Activated T-helper 17 cell treated with anti-CD3 and anti-CD28 coated beads, Interleukin-2, amount 50 U/mL, for 72 hours (primary cell): Measurements from ENCODE around the gene DHRS12. TPM values are rescaled to one million over a fixed set of nuclear protein-coding genes. Genes with fewer than 3 reads are reported as not detected.
A peak's percentile ranks its signal among the peaks of the same experiment; 100 is the strongest.

Source experiments
- ATAC-seq: fragments of 150-1000 bp; cut with Tn5 transposase; replicated peaks from 2 replicates; pipeline ENCODE4 v1.10.0; 2021; ENCODE audit warnings: mild to moderate bottlenecking, moderate library complexity
- H3K27ac Mint-ChIP-seq: one replicate; pipeline ENCODE4 v1.8.0; 2022; ENCODE audit warnings: mixed read lengths
- H3K27me3 Mint-ChIP-seq: one replicate; pipeline ENCODE4 v1.8.0; 2022; ENCODE audit warnings: mixed read lengths
- H3K36me3 Mint-ChIP-seq: one replicate; pipeline ENCODE4 v1.8.0; 2022; ENCODE audit warnings: low read depth, mild to moderate bottlenecking, mixed read lengths
- H3K4me1 Mint-ChIP-seq: one replicate; pipeline ENCODE4 v1.8.0; 2022; ENCODE audit warnings: mixed read lengths
- H3K4me3 Mint-ChIP-seq: one replicate; pipeline ENCODE4 v1.8.0; 2022; ENCODE audit warnings: mild to moderate bottlenecking, mixed read lengths
- H3K9me3 Mint-ChIP-seq: one replicate; pipeline ENCODE4 v1.8.0; 2022; ENCODE audit warnings: mixed read lengths
- total RNA-seq, 2 donors: library from RNA; stranded (reverse); gene quantifications; one replicate each; pipeline ENCODE4 v1.2.3, GENCODE V29; 2022

Gene DHRS12
- total RNA-seq, 2 donors from 2014 or later = 5.0 to 9.6 TPM

- Mint-ChIP-seq H3K27ac (peak overlapping the region; percentile 65), H3K4me3 (no peak overlapping the region)
These were observed 32.4 kb downstream of the DHRS12 start for GRCh38 chr13:51771418-51772104.

GRCh38 chr13:51770681-51771417 lies 33.1 kb downstream of the DHRS12 start:
- H3K4me3 Mint-ChIP-seq = no peak overlapping the region

More at GRCh38 chr13:51771418-51772104, 32.4 kb downstream of the DHRS12 start:
- H3K27me3 Mint-ChIP-seq = no peaks in the 10 kb centered on the region
- no peaks in the 10 kb centered on the region for H3K9me3 Mint-ChIP-seq
- H3K4me1 Mint-ChIP-seq = no peaks in the 10 kb centered on the region
- peaks cover 15% of the 10 kb centered on the region for H3K36me3 Mint-ChIP-seq
- no peak for ATAC-seq

GRCh38 chr13:51770160-51770559 lies 33.8 kb downstream of the DHRS12 start:
- Mint-ChIP-seq H3K36me3 (peaks cover 15% of the 10 kb centered on the region), H3K9me3 (no peaks in the 10 kb centered on the region), H3K27me3 (no peaks in the 10 kb centered on the region), H3K4me3 (no peak overlapping the region), H3K4me1 (peaks cover 6% of the 10 kb centered on the region), H3K27ac (peak overlapping the region; percentile 89)
- no peak for ATAC-seq

More at GRCh38 chr13:51770681-51771417, 33.1 kb downstream of the DHRS12 start:
- H3K9me3 Mint-ChIP-seq = no peaks in the 10 kb centered on the region
- no peaks in the 10 kb centered on the region for H3K4me1 Mint-ChIP-seq
- ATAC-seq = no peak
- H3K27me3 Mint-ChIP-seq = no peaks in the 10 kb centered on the region
- H3K27ac Mint-ChIP-seq = no peak overlapping the region
- H3K36me3 Mint-ChIP-seq = peaks cover 15% of the 10 kb centered on the region

- ATAC-seq = no peak
- Mint-ChIP-seq H3K9me3 (no peaks in the 10 kb centered on the region), H3K4me1 (peaks cover 11% of the 10 kb centered on the region), H3K27me3 (no peaks in the 10 kb centered on the region), H3K27ac (peak overlapping the region; percentile 89), H3K36me3 (peaks cover 15% of the 10 kb centered on the region), H3K4me3 (no peak overlapping the region)
These were observed 34.4 kb downstream of the DHRS12 start for GRCh38 chr13:51769455-51770127.

- Mint-ChIP-seq H3K4me1 (peaks cover 16% of the 10 kb centered on the region), H3K9me3 (no peaks in the 10 kb centered on the region), H3K27ac (no peak overlapping the region), H3K27me3 (no peaks in the 10 kb centered on the region), H3K36me3 (peaks cover 15% of the 10 kb centered on the region), H3K4me3 (no peak overlapping the region)
- no peak for ATAC-seq
These were observed 35.0 kb downstream of the DHRS12 start for GRCh38 chr13:51768976-51769375.

GRCh38 chr13:51768378-51768921 lies 35.5 kb downstream of the DHRS12 start:
- peaks cover 15% of the 10 kb centered on the region for H3K36me3 Mint-ChIP-seq
- no peak for ATAC-seq
- H3K27ac Mint-ChIP-seq = peak overlapping the region; percentile 43
- H3K4me3 Mint-ChIP-seq = no peak overlapping the region
- H3K9me3 Mint-ChIP-seq = no peaks in the 10 kb centered on the region
- H3K27me3 Mint-ChIP-seq = no peaks in the 10 kb centered on the region
- H3K4me1 Mint-ChIP-seq = peaks cover 18% of the 10 kb centered on the region

GRCh38 chr13:51767100-51767499 lies 36.9 kb downstream of the DHRS12 start:
- Mint-ChIP-seq H3K27ac (no peak overlapping the region), H3K36me3 (peaks cover 22% of the 10 kb centered on the region), H3K9me3 (no peaks in the 10 kb centered on the region), H3K27me3 (no peaks in the 10 kb centered on the region), H3K4me3 (no peak overlapping the region), H3K4me1 (peaks cover 26% of the 10 kb centered on the region)
- no peak for ATAC-seq

GRCh38 chr13:51765142-51765515 lies 38.8 kb downstream of the DHRS12 start:
- Mint-ChIP-seq H3K36me3 (peaks cover 28% of the 10 kb centered on the region), H3K4me1 (peaks cover 27% of the 10 kb centered on the region), H3K4me3 (peak overlapping the region; percentile 86), H3K27ac (peak overlapping the region; percentile 91), H3K27me3 (no peaks in the 10 kb centered on the region), H3K9me3 (no peaks in the 10 kb centered on the region)
- ATAC-seq = peak; percentile 1

- Mint-ChIP-seq H3K4me3 (peak overlapping the region; percentile 86), H3K36me3 (peaks cover 28% of the 10 kb centered on the region), H3K27me3 (no peaks in the 10 kb centered on the region), H3K27ac (peak overlapping the region; percentile 91), H3K4me1 (peaks cover 27% of the 10 kb centered on the region), H3K9me3 (no peaks in the 10 kb centered on the region)
- ATAC-seq = peak; percentile 92
These were observed 39.5 kb downstream of the DHRS12 start for GRCh38 chr13:51764184-51765141.

GRCh38 chr13:51763486-51763885 lies 40.5 kb downstream of the DHRS12 start:
- Mint-ChIP-seq H3K4me1 (peaks cover 27% of the 10 kb centered on the region), H3K36me3 (peaks cover 37% of the 10 kb centered on the region), H3K27ac (peak overlapping the region; percentile 40), H3K4me3 (peak overlapping the region; percentile 13), H3K27me3 (no peaks in the 10 kb centered on the region), H3K9me3 (no peaks in the 10 kb centered on the region)
- ATAC-seq = no peak

- no peaks in the 10 kb centered on the region for H3K27me3 Mint-ChIP-seq
- peak overlapping the region; percentile 40 for H3K27ac Mint-ChIP-seq
- H3K4me3 Mint-ChIP-seq = no peak overlapping the region
- no peak for ATAC-seq
- H3K36me3 Mint-ChIP-seq = peaks cover 54% of the 10 kb centered on the region
- H3K4me1 Mint-ChIP-seq = peaks cover 27% of the 10 kb centered on the region
- no peaks in the 10 kb centered on the region for H3K9me3 Mint-ChIP-seq
These were observed 42.2 kb downstream of the DHRS12 start for GRCh38 chr13:51761643-51762350.

GRCh38 chr13:51760592-51760991 lies 43.4 kb downstream of the DHRS12 start:
- H3K4me1 Mint-ChIP-seq = peaks cover 25% of the 10 kb centered on the region
- peak overlapping the region; percentile 55 for H3K27ac Mint-ChIP-seq
- H3K36me3 Mint-ChIP-seq = peaks cover 66% of the 10 kb centered on the region
- no peaks in the 10 kb centered on the region for H3K27me3 Mint-ChIP-seq
- H3K9me3 Mint-ChIP-seq = no peaks in the 10 kb centered on the region
- H3K4me3 Mint-ChIP-seq = no peak overlapping the region
- no peak for ATAC-seq

GRCh38 chr13:51759240-51759639 lies 44.7 kb downstream of the DHRS12 start:
- peaks cover 16% of the 10 kb centered on the region for H3K4me1 Mint-ChIP-seq
- H3K27ac Mint-ChIP-seq = peak overlapping the region; percentile 55
- no peak overlapping the region for H3K4me3 Mint-ChIP-seq
- ATAC-seq = no peak
- no peaks in the 10 kb centered on the region for H3K9me3 Mint-ChIP-seq
- peaks cover 79% of the 10 kb centered on the region for H3K36me3 Mint-ChIP-seq
- H3K27me3 Mint-ChIP-seq = no peaks in the 10 kb centered on the region
